ENCODE results near the gene PAQR7. TPM values are rescaled to one million over a fixed set of nuclear protein-coding genes. Genes with fewer than 3 reads are reported as not detected.

PAQR7 gene
- total and polyA plus RNA-seq, 4 donors, result 4.2 to 12.1 (median 6.6) TPM

GRCh38 chr1:25902462-25902861 lies 27.0 kb upstream of the PAQR7 start:
- ATAC-seq (ENCODE audit: insufficient read depth, low FRiP score) (no peak), DNase-seq (no peak)
- TF ChIP-seq CTCF (IDR thresholded peaks at IDR 0.05; ENCODE audit: control extremely low read depth, extremely low read depth), result no peak
- H3K9me3 ChIP-seq (ENCODE audit: control insufficient read depth in 4 of 4, insufficient read depth in 3 of 4, low read length in 3 of 4), result no peaks in the 10 kb centered on the region
- no peaks in the 10 kb centered on the region for H3K27me3 ChIP-seq (ENCODE audit: control insufficient read depth in 3 of 3, insufficient read depth in 3 of 3, low read length in 2 of 3)
- H3K9ac ChIP-seq (ENCODE audit: insufficient read depth in 1 of 2, low read length in 2 of 2), result no peak overlapping the region
- no peak overlapping the region for H3K27ac ChIP-seq (ENCODE audit: low read depth in 1 of 2, low read length in 1 of 2)
- H3K4me1 ChIP-seq (ENCODE audit: control insufficient read depth in 5 of 5, insufficient read depth in 5 of 5, low read length in 5 of 5), result peaks cover 0 to 31% (median 5%) of the 10 kb centered on the region in 5 donors
- H3K4me3 ChIP-seq, result no peak overlapping the region
- WGBS, 2 donors, result 91 to 92% methylated on average over 3 of the region's 3 CpGs
- peaks cover 0 to 37% (median 19%) of the 10 kb centered on the region in 4 donors for H3K36me3 ChIP-seq (ENCODE audit: control insufficient read depth in 4 of 4, insufficient read depth in 4 of 4, low read length in 4 of 4)

GRCh38 chr1:25900219-25900618 lies 24.7 kb upstream of the PAQR7 start:
- Histone ChIP-seq H3K4me3 (no peak overlapping the region), H3K4me1 (ENCODE audit: control insufficient read depth in 5 of 5, insufficient read depth in 5 of 5, low read length in 5 of 5) (peaks cover 0 to 34% (median 5%) of the 10 kb centered on the region in 5 donors), H3K27me3 (ENCODE audit: control insufficient read depth in 3 of 3, insufficient read depth in 3 of 3, low read length in 2 of 3) (no peaks in the 10 kb centered on the region), H3K9me3 (ENCODE audit: control insufficient read depth in 4 of 4, insufficient read depth in 3 of 4, low read length in 3 of 4) (no peaks in the 10 kb centered on the region), H3K9ac (ENCODE audit: insufficient read depth in 1 of 2, low read length in 2 of 2) (no peak overlapping the region), H3K36me3 (ENCODE audit: control insufficient read depth in 4 of 4, insufficient read depth in 4 of 4, low read length in 4 of 4) (peaks cover 0 to 39% (median 20%) of the 10 kb centered on the region in 4 donors), H3K27ac (ENCODE audit: low read depth in 1 of 2, low read length in 1 of 2) (no peak overlapping the region)
- TF ChIP-seq CTCF (IDR thresholded peaks at IDR 0.05; ENCODE audit: control extremely low read depth, extremely low read depth), result no peak
- WGBS, 2 donors, result 86 to 90% methylated on average over 5 of the region's 5 CpGs
- DNase-seq, result no peak
- ATAC-seq (ENCODE audit: insufficient read depth, low FRiP score), result no peak

- DNase-seq, result no peak
- WGBS, 2 donors, result 76 to 87% methylated on average over 6 of the region's 6 CpGs
These were observed 24.3 kb upstream of the PAQR7 start for GRCh38 chr1:25899792-25900191.

More at GRCh38 chr1:25899792-25900191, 24.3 kb upstream of the PAQR7 start:
- no peaks in the 10 kb centered on the region for H3K27me3 ChIP-seq (ENCODE audit: control insufficient read depth in 3 of 3, insufficient read depth in 3 of 3, low read length in 2 of 3)
- no peak for ATAC-seq (ENCODE audit: insufficient read depth, low FRiP score)
- no peak overlapping the region for H3K27ac ChIP-seq (ENCODE audit: low read depth in 1 of 2, low read length in 1 of 2)
- H3K4me3 ChIP-seq, result no peak overlapping the region
- TF ChIP-seq CTCF (IDR thresholded peaks at IDR 0.05; ENCODE audit: control extremely low read depth, extremely low read depth), result no peak
- H3K9me3 ChIP-seq (ENCODE audit: control insufficient read depth in 4 of 4, insufficient read depth in 3 of 4, low read length in 3 of 4), result no peaks in the 10 kb centered on the region
- H3K4me1 ChIP-seq (ENCODE audit: control insufficient read depth in 5 of 5, insufficient read depth in 5 of 5, low read length in 5 of 5), result peaks cover 0 to 33% (median 5%) of the 10 kb centered on the region in 5 donors
- H3K9ac ChIP-seq (ENCODE audit: insufficient read depth in 1 of 2, low read length in 2 of 2), result no peak overlapping the region
- peaks cover 0 to 39% (median 20%) of the 10 kb centered on the region in 4 donors for H3K36me3 ChIP-seq (ENCODE audit: control insufficient read depth in 4 of 4, insufficient read depth in 4 of 4, low read length in 4 of 4)
